GM19438 (cell line): ENCODE measurements around the gene AKR1A1.

ENCODE experiments used
- ATAC-seq: cut with Tn5 transposase; IDR thresholded peaks from one replicate; pipeline ENCODE4 v1.9.1; 2021; ENCODE audit warnings: low read depth; ENCODE audit not compliant: unreplicated experiment

Gene AKR1A1

GRCh38 chr1:45610589-45611226, 60.1 kb downstream of the AKR1A1 start:
- no peak for ATAC-seq

GRCh38 chr1:45612941-45613579, 62.4 kb downstream of the AKR1A1 start:
- ATAC-seq: no peak

- no peak for ATAC-seq
Measured at GRCh38 chr1:45615885-45616284, 65.3 kb downstream of the AKR1A1 start.

- ATAC-seq: no peak
Measured at GRCh38 chr1:45617618-45618017, 67.0 kb downstream of the AKR1A1 start.

GRCh38 chr1:45619149-45619921, 68.7 kb downstream of the AKR1A1 start:
- no peak for ATAC-seq
